ENCODE data around the gene PLA2G6.
"Not testable (repeated sequence)": the region's sequence is repeated elsewhere in the genome, so short reads cannot be mapped to it uniquely, and the experiment has no call there.

PLA2G6 gene

GRCh38 chr22:38079208-38079607 is 102.4 kb downstream of the PLA2G6 start:
- not testable (repeated sequence) for H3K9me3 Mint-ChIP-seq; H3K27ac Mint-ChIP-seq; H3K36me3 Mint-ChIP-seq (ENCODE audit: low read depth); H3K4me1 Mint-ChIP-seq (ENCODE audit: low read depth); H3K4me3 Mint-ChIP-seq
- H3K27me3 Mint-ChIP-seq, result peaks cover 22% of the 10 kb centered on the region

GRCh38 chr22:38078046-38078840 is 103.4 kb downstream of the PLA2G6 start:
- Mint-ChIP-seq H3K27me3 (peaks cover 20% of the 10 kb centered on the region), H3K36me3 (ENCODE audit: low read depth) (peaks cover 5% of the 10 kb centered on the region), H3K27ac (no peak overlapping the region), H3K4me3 (no peak overlapping the region), H3K4me1 (ENCODE audit: low read depth) (peaks cover 4% of the 10 kb centered on the region), H3K9me3 (no peaks in the 10 kb centered on the region)

GRCh38 chr22:38077595-38077994 is 104.0 kb downstream of the PLA2G6 start:
- Mint-ChIP-seq H3K4me3 (no peak overlapping the region), H3K9me3 (no peaks in the 10 kb centered on the region), H3K27ac (no peak overlapping the region), H3K36me3 (ENCODE audit: low read depth) (peaks cover 11% of the 10 kb centered on the region), H3K4me1 (ENCODE audit: low read depth) (peaks cover 4% of the 10 kb centered on the region), H3K27me3 (peaks cover 16% of the 10 kb centered on the region)

- H3K4me3 Mint-ChIP-seq, result no peak overlapping the region
- peaks cover 13% of the 10 kb centered on the region for H3K27me3 Mint-ChIP-seq
- H3K9me3 Mint-ChIP-seq, result no peaks in the 10 kb centered on the region
- no peak overlapping the region for H3K27ac Mint-ChIP-seq
- H3K4me1 Mint-ChIP-seq (ENCODE audit: low read depth), result peaks cover 4% of the 10 kb centered on the region
- peaks cover 11% of the 10 kb centered on the region for H3K36me3 Mint-ChIP-seq (ENCODE audit: low read depth)
These were observed 104.5 kb downstream of the PLA2G6 start for GRCh38 chr22:38077096-38077495.

GRCh38 chr22:38075961-38076360 is 105.7 kb downstream of the PLA2G6 start:
- H3K27me3 Mint-ChIP-seq, result peaks cover 9% of the 10 kb centered on the region
- peaks cover 11% of the 10 kb centered on the region for H3K36me3 Mint-ChIP-seq (ENCODE audit: low read depth)
- H3K4me3 Mint-ChIP-seq, result no peak overlapping the region
- no peak overlapping the region for H3K27ac Mint-ChIP-seq
- H3K9me3 Mint-ChIP-seq, result no peaks in the 10 kb centered on the region
- H3K4me1 Mint-ChIP-seq (ENCODE audit: low read depth), result no peaks in the 10 kb centered on the region

- no peak overlapping the region for H3K27ac Mint-ChIP-seq
- H3K9me3 Mint-ChIP-seq, result no peaks in the 10 kb centered on the region
- no peaks in the 10 kb centered on the region for H3K4me1 Mint-ChIP-seq (ENCODE audit: low read depth)
- peaks cover 11% of the 10 kb centered on the region for H3K36me3 Mint-ChIP-seq (ENCODE audit: low read depth)
- H3K27me3 Mint-ChIP-seq, result peaks cover 9% of the 10 kb centered on the region
- H3K4me3 Mint-ChIP-seq, result no peak overlapping the region
These were observed 106.4 kb downstream of the PLA2G6 start for GRCh38 chr22:38075105-38075825.

GRCh38 chr22:38074181-38075104 is 107.2 kb downstream of the PLA2G6 start:
- Mint-ChIP-seq H3K9me3 (no peaks in the 10 kb centered on the region), H3K4me3 (no peak overlapping the region), H3K27ac (no peak overlapping the region), H3K4me1 (ENCODE audit: low read depth) (no peaks in the 10 kb centered on the region), H3K27me3 (peaks cover under 1% of the 10 kb centered on the region), H3K36me3 (ENCODE audit: low read depth) (peaks cover 11% of the 10 kb centered on the region)

- no peak overlapping the region for H3K4me3 Mint-ChIP-seq
- peaks cover 11% of the 10 kb centered on the region for H3K36me3 Mint-ChIP-seq (ENCODE audit: low read depth)
These were observed 108.2 kb downstream of the PLA2G6 start for GRCh38 chr22:38073150-38074130.

GRCh38 chr22:38072322-38073149 is 109.1 kb downstream of the PLA2G6 start:
- no peak overlapping the region for H3K4me3 Mint-ChIP-seq
- no peaks in the 10 kb centered on the region for H3K27me3 Mint-ChIP-seq
- no peaks in the 10 kb centered on the region for H3K4me1 Mint-ChIP-seq (ENCODE audit: low read depth)
- peaks cover 11% of the 10 kb centered on the region for H3K36me3 Mint-ChIP-seq (ENCODE audit: low read depth)
- H3K9me3 Mint-ChIP-seq, result no peaks in the 10 kb centered on the region
- H3K27ac Mint-ChIP-seq, result no peak overlapping the region

More at GRCh38 chr22:38073150-38074130, 108.2 kb downstream of the PLA2G6 start:
- Mint-ChIP-seq H3K27me3 (no peaks in the 10 kb centered on the region), H3K4me1 (ENCODE audit: low read depth) (no peaks in the 10 kb centered on the region), H3K27ac (no peak overlapping the region), H3K9me3 (no peaks in the 10 kb centered on the region)

GRCh38 chr22:38071421-38072321 is 110.0 kb downstream of the PLA2G6 start:
- Mint-ChIP-seq H3K27me3 (no peaks in the 10 kb centered on the region), H3K4me3 (no peak overlapping the region), H3K9me3 (no peaks in the 10 kb centered on the region), H3K27ac (no peak overlapping the region), H3K36me3 (ENCODE audit: low read depth) (peaks cover 14% of the 10 kb centered on the region), H3K4me1 (ENCODE audit: low read depth) (no peaks in the 10 kb centered on the region)

GRCh38 chr22:38070250-38070921 is 111.2 kb downstream of the PLA2G6 start:
- Mint-ChIP-seq H3K9me3 (no peaks in the 10 kb centered on the region), H3K27ac (no peak overlapping the region), H3K4me3 (no peak overlapping the region), H3K27me3 (no peaks in the 10 kb centered on the region), H3K36me3 (ENCODE audit: low read depth) (peaks cover 22% of the 10 kb centered on the region), H3K4me1 (ENCODE audit: low read depth) (no peaks in the 10 kb centered on the region)

All from stimulated activated naive CD8-positive, alpha-beta T cell treated with anti-CD3 and anti-CD28 coated beads, Interleukin-15, Interleukin-2, amounts not matched to agents 100 ng/mL and 50 ng/mL, for 24 hours (primary cell).